WTC11 (cell line): ENCODE measurements around the gene PDE1C. TPM values are rescaled to one million over a fixed set of nuclear protein-coding genes. Genes with fewer than 3 reads are reported as not detected.

Experiments
- ATAC-seq: fragments of 200-7000 bp; cut with Tn5 transposase; 2 replicates; pipeline ENCODE4 v1.10.0; 2021; ENCODE audit warnings: mild to moderate bottlenecking, moderate library complexity
- Bru-seq: library from RNA; stranded (reverse); fragments of 400-500 nt; gene quantifications from one replicate; lab custom pipeline; 2021; lab: Mats Ljungman, UMichigan
- CTCF ChIA-PET: fragments of 300-600 bp; sonication (Branson Sonifier 250); formaldehyde crosslinking; loops from one replicate; lab custom pipeline; 2021; ENCODE audit warnings: antibody characterized with exemption; lab: Charles Lee
- POLR2A ChIA-PET: fragments of 350-600 bp; sonication (Branson Sonifier 250); formaldehyde crosslinking; loops from one replicate; lab custom pipeline; 2021; ENCODE audit warnings: antibody characterized with exemption; lab: Charles Lee
- DNase-seq: peaks from one replicate; pipeline ENCODE4 v3.0.0; 2021; ENCODE audit warnings: low spot score
- H3K27ac Mint-ChIP-seq: 2 replicates; pipeline ENCODE4 v1.8.0; 2021; ENCODE audit warnings: mixed read lengths
- H3K27me3 Mint-ChIP-seq: 2 replicates; pipeline ENCODE4 v1.8.0; 2021; ENCODE audit warnings: low read depth, mild to moderate bottlenecking, moderate library complexity, mixed read lengths
- H3K36me3 Mint-ChIP-seq: 2 replicates; pipeline ENCODE4 v1.8.0; 2021; ENCODE audit warnings: mixed read lengths
- H3K4me1 Mint-ChIP-seq: 2 replicates; pipeline ENCODE4 v1.8.0; 2022; ENCODE audit warnings: mixed read lengths
- H3K4me3 Mint-ChIP-seq: 2 replicates; pipeline ENCODE4 v1.8.0; 2021; ENCODE audit warnings: mild to moderate bottlenecking, moderate library complexity, mixed read lengths
- H3K9me3 Mint-ChIP-seq: 2 replicates; pipeline ENCODE4 v1.8.0; 2021; ENCODE audit warnings: mixed read lengths
- ELF4 ChIP-seq: sonication (generic); formaldehyde crosslinking; IDR thresholded peaks from 2 replicates; pipeline ENCODE4 v1.8.1; 2022; ENCODE audit warnings: low read depth, mild to moderate bottlenecking, moderate library complexity, missing genetic modification reagents
- FOXJ3 ChIP-seq: sonication (generic); formaldehyde crosslinking; IDR thresholded peaks from 2 replicates; pipeline ENCODE4 v1.9.0; 2021; ENCODE audit warnings: missing genetic modification reagents, mild to moderate bottlenecking, borderline replicate concordance
- FOXK1 ChIP-seq: sonication (generic); formaldehyde crosslinking; IDR thresholded peaks from 2 replicates; pipeline ENCODE4 v1.8.0; 2022; ENCODE audit warnings: mild to moderate bottlenecking, moderate library complexity, missing genetic modification reagents
- GABPB1 ChIP-seq: sonication (generic); formaldehyde crosslinking; IDR thresholded peaks from 2 replicates; pipeline ENCODE4 v1.8.1; 2023; ENCODE audit warnings: mild to moderate bottlenecking, missing genetic modification reagents
- KAT7 ChIP-seq: sonication (generic); formaldehyde crosslinking; IDR thresholded peaks from 2 replicates; pipeline ENCODE4 v1.8.1; 2023; ENCODE audit warnings: missing genetic modification reagents, mild to moderate bottlenecking, borderline replicate concordance
- MXD4 ChIP-seq: fragments of 250-450 bp; sonication (Bioruptor Pico); IDR thresholded peaks from 2 replicates; pipeline ENCODE4 v1.8.0; 2021; ENCODE audit warnings: mild to moderate bottlenecking, moderate library complexity, borderline replicate concordance
- NR3C1 ChIP-seq: sonication (generic); formaldehyde crosslinking; conservative IDR thresholded peaks from 2 replicates; pipeline ENCODE4 v1.8.1; 2023; ENCODE audit warnings: low read depth, mild to moderate bottlenecking, missing genetic modification reagents
- ZNF138 ChIP-seq: sonication (generic); formaldehyde crosslinking; conservative IDR thresholded peaks from 2 replicates; pipeline ENCODE4 v1.8.1; 2022; ENCODE audit warnings: mild to moderate bottlenecking, moderate library complexity, missing genetic modification reagents
- ZNF423 ChIP-seq: fragments of 250-450 bp; sonication (Bioruptor Pico); IDR thresholded peaks from 2 replicates; pipeline ENCODE4 v2.1.2; 2022; ENCODE audit warnings: mild to moderate bottlenecking, moderate library complexity
- long read RNA-seq, 3 experiments: library from RNA in 1 of 3; library from capped mRNA in 1 of 3; library from polyadenylated mRNA in 1 of 3; unstranded in 2 of 3; stranded (forward) in 1 of 3; transcript quantifications; one replicate each; pipeline ENCODE4 v2.0.0, GENCODE V29; 2021
- total RNA-seq: library from RNA; stranded (reverse); gene quantifications from 3 replicates; pipeline ENCODE4 v1.2.3, GENCODE V29; 2021
- TF ChIP-seq, protein P1 (sequence below): sonication (generic); formaldehyde crosslinking; IDR thresholded peaks from 2 replicates; pipeline ENCODE4 v1.8.1; 2023; ENCODE audit warnings: mild to moderate bottlenecking, missing genetic modification reagents, moderate library complexity
- TF ChIP-seq, protein P2 (sequence below): sonication (generic); formaldehyde crosslinking; IDR thresholded peaks from 2 replicates; pipeline ENCODE4 v1.8.0; 2022; ENCODE audit warnings: missing genetic modification reagents

PDE1C gene
- 0.37 to 0.55 TPM (median 0.41 TPM) in 3 replicates for total RNA-seq
- percentile 15 among the genes with signal in this experiment for Bru-seq, nascent RNA
- long read RNA-seq, experiment 1, result 0 reads
- long read RNA-seq, experiment 2, result 0 reads
- long read RNA-seq, experiment 3, result 0 reads

DNA sequence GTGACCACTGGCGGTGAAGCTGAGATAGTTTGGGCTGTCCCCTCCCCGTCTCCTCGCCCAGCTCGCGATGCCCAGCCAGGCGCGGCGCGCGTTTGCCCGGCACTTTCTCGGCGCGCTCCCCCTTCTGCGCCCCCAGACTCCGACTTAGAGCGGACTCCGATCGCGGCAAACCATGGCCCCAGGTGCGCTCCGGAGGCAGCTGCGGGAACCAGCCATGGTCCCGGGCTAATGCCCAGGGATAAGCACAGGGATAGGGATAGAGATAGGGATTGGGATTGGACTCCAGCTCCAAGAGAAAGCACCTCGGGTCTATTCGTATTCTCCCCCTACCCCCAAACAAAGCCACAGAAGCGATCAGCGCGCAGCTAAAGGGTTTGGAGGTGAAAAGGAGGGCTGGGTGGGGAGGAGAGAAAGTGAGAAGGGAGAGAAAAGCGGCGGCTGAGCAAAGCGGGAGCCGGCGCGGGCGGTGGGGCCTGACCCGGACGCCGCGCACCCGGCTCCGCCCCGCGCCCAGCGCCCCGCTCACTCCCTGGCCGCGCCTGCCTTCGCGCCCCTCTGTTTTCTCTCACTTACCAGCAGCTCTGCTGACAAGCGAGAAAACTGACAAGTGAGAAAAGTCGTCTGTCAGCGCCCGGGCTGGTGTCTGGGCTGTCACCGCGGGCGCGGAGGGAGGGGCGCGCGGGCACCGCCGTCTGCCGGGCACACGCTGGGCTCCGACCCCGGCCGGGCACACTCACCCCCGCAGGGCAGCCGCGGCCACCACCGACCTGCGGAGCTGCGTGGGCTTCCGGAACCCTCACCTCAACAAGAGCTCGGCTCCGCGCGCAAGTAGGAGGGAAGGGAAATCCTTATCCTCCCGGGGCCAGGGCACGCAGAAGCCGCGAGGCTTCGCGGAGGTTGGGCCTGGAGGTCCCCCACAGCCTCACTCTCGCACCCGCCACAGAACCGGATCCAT, at the start of gene PDE1C:
Gene PDE1C, minus strand, starts transcription at position 2 of the 955 bp plus-strand sequence.
- Mint-ChIP-seq H3K27me3 (peaks cover 90% of the 10 kb centered on the region), H3K9me3 (no peaks in the 10 kb centered on the region), H3K36me3 (no peaks in the 10 kb centered on the region), H3K4me3 (peak within 1 kb of the TSS; percentile 89), H3K27ac (no peak within 1 kb of the TSS), H3K4me1 (peaks cover 10% of the 10 kb centered on the region)
- ATAC-seq, result peak; percentile 78
- CTCF ChIA-PET, result interaction anchor here (0.7 to 2.2 kb wide), 7 partner anchors 9 to 327 kb away, joined by 3 to 9 read pairs (median 4); no protein-coding TSS in a partner anchor
- DNase-seq, result peak; percentile 50
- POLR2A ChIA-PET, result interaction anchor here (0.9 kb wide), 1 partner anchor 9 kb away, joined by 3 read pairs; no protein-coding TSS in a partner anchor
- TF ChIP-seq, protein P1, sequence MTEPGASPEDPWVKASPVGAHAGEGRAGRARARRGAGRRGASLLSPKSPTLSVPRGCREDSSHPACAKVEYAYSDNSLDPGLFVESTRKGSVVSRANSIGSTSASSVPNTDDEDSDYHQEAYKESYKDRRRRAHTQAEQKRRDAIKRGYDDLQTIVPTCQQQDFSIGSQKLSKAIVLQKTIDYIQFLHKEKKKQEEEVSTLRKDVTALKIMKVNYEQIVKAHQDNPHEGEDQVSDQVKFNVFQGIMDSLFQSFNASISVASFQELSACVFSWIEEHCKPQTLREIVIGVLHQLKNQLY (CRISPR knock-in tag), result no peak
- TF ChIP-seq FOXK1 (CRISPR knock-in tag) (peak; percentile 52; the same call in 1 of the 2 replicates), GABPB1 (CRISPR knock-in tag) (no peak), KAT7 (CRISPR knock-in tag) (0 out of 2 replicates have a peak, but pooled peaks have one; percentile 41)

DNA sequence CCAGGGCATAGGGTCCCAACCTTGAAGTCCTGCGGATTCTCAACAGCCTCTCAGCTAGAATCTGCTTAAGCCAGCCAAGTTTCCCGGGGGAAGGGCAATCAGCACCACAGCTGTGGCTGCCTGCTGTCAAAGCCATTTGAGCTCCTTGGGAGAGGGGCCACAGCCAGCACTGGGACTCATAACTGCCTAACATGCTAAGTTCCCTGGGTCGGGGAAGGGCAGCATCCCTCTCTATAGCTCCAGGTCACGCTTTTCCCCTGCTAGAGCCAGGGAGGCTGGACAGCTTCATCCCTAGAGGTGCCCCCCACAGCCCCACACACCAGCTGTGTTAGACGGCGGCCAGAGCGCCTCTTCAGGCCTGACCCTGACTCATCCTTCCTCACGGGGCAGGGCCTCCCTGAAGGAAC, 49.6 kb upstream of the PDE1C start:
- TF ChIP-seq NR3C1 (CRISPR knock-in tag) (no peak), ZNF423 (CRISPR knock-in tag) (peak; percentile 62)
- Mint-ChIP-seq H3K4me3 (no peak overlapping the region), H3K36me3 (peaks cover 10% of the 10 kb centered on the region), H3K9me3 (peaks cover 26% of the 10 kb centered on the region), H3K4me1 (peaks cover 24% of the 10 kb centered on the region), H3K27ac (no peak overlapping the region), H3K27me3 (peaks cover 28% of the 10 kb centered on the region)
- peak; percentile 18 for DNase-seq
- ATAC-seq, result peak; percentile 55
- ChIA-PET CTCF (no interaction called here), POLR2A (no interaction called here)

DNA sequence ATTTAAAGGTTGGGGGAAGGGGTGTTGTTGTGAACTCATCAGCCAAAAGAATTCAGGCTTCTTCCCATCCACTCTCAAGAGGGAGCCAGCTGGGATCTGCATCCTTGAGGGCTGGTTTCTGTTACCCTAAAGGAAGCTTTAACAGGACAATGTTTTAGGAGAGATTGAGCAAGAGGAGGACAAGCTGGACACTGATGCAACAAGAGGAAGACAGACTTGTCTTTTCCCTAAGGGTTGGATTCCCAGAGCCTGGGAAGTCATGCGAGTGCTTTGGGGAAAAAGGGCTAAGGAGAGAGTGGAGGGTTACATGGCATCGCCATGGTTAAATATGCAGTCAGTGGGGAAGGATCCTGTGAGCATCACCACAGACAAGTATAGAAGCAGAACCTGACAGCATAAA, 47.6 kb upstream of the PDE1C start:
- TF ChIP-seq MXD4 (CRISPR knock-in tag) (no peak), ZNF138 (CRISPR knock-in tag) (no peak), ELF4 (CRISPR knock-in tag) (no peak), ZNF423 (CRISPR knock-in tag) (no peak)
- TF ChIP-seq, protein P2, sequence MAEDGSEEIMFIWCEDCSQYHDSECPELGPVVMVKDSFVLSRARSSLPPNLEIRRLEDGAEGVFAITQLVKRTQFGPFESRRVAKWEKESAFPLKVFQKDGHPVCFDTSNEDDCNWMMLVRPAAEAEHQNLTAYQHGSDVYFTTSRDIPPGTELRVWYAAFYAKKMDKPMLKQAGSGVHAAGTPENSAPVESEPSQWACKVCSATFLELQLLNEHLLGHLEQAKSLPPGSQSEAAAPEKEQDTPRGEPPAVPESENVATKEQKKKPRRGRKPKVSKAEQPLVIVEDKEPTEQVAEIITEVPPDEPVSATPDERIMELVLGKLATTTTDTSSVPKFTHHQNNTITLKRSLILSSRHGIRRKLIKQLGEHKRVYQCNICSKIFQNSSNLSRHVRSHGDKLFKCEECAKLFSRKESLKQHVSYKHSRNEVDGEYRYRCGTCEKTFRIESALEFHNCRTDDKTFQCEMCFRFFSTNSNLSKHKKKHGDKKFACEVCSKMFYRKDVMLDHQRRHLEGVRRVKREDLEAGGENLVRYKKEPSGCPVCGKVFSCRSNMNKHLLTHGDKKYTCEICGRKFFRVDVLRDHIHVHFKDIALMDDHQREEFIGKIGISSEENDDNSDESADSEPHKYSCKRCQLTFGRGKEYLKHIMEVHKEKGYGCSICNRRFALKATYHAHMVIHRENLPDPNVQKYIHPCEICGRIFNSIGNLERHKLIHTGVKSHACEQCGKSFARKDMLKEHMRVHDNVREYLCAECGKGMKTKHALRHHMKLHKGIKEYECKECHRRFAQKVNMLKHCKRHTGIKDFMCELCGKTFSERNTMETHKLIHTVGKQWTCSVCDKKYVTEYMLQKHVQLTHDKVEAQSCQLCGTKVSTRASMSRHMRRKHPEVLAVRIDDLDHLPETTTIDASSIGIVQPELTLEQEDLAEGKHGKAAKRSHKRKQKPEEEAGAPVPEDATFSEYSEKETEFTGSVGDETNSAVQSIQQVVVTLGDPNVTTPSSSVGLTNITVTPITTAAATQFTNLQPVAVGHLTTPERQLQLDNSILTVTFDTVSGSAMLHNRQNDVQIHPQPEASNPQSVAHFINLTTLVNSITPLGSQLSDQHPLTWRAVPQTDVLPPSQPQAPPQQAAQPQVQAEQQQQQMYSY (CRISPR knock-in tag), result no peak
- Mint-ChIP-seq H3K36me3 (0 out of 2 replicates have a peak, but pooled peaks cover 2% of the 10 kb centered on the region), H3K4me3 (no peak overlapping the region), H3K9me3 (peaks cover 23% of the 10 kb centered on the region), H3K4me1 (peaks cover 24% of the 10 kb centered on the region), H3K27ac (no peak overlapping the region), H3K27me3 (peaks cover 37% of the 10 kb centered on the region)
- ChIA-PET CTCF (no interaction called here), POLR2A (no interaction called here)
- no peak for DNase-seq
- ATAC-seq, result no peak

DNA sequence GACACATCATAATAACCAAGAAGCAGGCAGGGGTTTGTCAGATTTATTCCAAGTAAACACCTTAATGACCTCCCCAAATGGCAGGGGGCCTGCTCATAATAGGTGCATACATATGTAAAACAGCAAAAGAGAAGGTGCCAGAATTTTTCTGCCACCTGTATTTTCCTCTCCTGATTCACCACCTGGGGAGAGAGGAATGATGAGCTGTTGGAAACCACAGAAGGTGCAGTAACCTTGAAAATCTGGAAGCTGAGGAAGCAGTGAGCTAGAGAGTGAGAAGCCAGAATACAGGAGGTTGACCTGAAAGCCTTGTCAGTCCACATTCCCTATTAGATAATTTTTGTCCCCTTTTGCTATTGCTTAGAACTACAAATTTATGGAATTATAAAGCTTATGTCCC, 46.2 kb upstream of the PDE1C start:
- ATAC-seq, result no peak
- CTCF ChIA-PET, result interaction anchor here (1.4 kb wide), 1 partner anchor 88 kb away, joined by 4 read pairs; no protein-coding TSS in a partner anchor

More for the DNA sequence above, 46.2 kb upstream of the PDE1C start:
- DNase-seq, result no peak
- Mint-ChIP-seq H3K4me3 (no peak overlapping the region), H3K4me1 (peaks cover 24% of the 10 kb centered on the region), H3K36me3 (peaks cover 12% of the 10 kb centered on the region; the same call in 1 of the 2 replicates), H3K27ac (no peak overlapping the region), H3K27me3 (peaks cover 40% of the 10 kb centered on the region), H3K9me3 (peaks cover 29% of the 10 kb centered on the region)
- POLR2A ChIA-PET, result no interaction called here
- TF ChIP-seq FOXJ3 (CRISPR knock-in tag) (no peak), ZNF423 (CRISPR knock-in tag) (0 out of 2 replicates have a peak, but pooled peaks have one; percentile 32)
